ENCODE results near the gene RBM38. TPM values are rescaled to one million over a fixed set of nuclear protein-coding genes. Genes with fewer than 3 reads are reported as not detected.

The RBM38 gene
- total RNA-seq, 2 experiments from 2014 or later: 113 to 114 TPM

DNA sequence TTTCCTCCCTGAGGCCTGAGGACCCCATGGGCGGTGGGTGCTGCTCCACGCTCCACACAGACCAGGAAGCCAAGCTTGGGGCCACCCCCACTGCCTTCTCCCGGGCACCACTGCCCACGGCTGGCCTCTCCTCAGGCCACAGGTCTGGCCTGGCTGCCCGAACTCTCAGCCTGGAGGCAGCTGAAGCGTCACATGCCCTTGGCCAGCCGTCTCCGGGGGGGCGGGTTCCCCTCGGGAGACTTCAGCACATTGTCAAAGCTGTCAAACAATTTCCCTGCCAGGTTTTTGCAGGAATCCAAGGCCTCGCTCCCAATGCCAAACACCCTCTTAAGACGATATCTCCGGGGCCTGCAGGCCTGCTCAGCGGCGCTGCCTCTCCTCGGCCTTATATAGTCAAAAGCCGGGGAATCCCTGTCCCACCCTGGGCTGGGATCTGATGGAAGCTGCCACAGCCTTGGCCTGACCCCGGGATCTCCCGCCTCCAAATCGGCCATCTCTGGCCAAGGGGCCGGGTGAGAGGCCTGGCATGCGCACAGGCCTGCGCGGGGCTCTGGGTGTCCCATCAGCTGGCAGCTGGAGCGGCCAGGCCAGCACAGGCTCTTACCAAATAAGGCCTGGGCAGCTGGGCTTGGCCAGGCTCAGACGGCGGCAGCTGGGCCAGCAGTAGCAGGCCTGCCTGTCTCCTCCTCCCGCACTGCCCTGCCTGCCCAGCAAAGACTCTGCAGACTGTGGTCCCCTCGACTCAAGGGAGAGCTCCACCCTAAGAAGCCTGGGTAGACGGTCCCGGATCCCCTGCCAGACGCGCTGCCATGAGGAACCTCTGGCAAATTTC, 49.7 kb downstream of the RBM38 start:
- POLR2A ChIA-PET: interaction anchor here (0.6 kb wide), 1 partner anchor 32 kb away, joined by 3 read pairs; no protein-coding TSS in a partner anchor
- CTCF ChIA-PET: no interaction called here

DNA sequence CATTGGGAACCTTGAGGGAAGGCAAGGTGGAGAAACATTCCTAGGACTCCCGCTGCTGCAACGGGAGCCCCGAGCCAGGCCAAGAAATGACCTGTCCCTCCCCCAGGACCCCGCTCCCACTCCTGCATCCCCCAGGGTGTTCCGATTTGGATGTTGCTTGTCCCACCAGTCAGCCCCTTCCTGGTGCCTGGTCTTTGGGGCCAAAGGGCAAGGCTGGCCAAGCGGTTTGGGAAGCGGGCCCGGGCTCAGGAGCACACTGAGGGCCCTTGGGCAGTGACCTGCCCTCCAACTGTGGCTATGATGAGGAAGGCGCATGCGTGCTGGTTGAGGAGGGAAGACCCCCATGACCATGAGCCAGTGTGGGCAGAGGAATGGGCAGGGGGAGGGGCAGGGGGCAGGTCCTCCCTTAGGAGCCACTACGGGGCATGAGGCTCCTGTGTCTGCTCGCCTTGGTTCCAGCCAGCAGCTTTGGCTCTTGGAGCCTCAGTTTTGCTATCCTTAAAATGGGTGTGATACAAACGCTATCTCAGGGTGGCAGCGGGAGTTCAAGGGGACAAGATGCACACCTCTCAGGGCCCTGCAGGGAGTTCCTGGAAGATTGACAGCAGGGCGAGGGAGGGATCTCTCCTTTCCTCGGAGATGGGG, 50.4 kb downstream of the RBM38 start:
- POLR2A ChIA-PET: no interaction called here

GRCh38 chr20:57442158-57442887, 51.1 kb downstream of the RBM38 start:
- ChIA-PET CTCF (no interaction called here), POLR2A (no interaction called here)

More for the DNA sequence above, 50.4 kb downstream of the RBM38 start:
- CTCF ChIA-PET: no interaction called here

GRCh38 chr20:57442888-57443239, 51.7 kb downstream of the RBM38 start:
- ChIA-PET CTCF (no interaction called here), POLR2A (no interaction called here)

DNA sequence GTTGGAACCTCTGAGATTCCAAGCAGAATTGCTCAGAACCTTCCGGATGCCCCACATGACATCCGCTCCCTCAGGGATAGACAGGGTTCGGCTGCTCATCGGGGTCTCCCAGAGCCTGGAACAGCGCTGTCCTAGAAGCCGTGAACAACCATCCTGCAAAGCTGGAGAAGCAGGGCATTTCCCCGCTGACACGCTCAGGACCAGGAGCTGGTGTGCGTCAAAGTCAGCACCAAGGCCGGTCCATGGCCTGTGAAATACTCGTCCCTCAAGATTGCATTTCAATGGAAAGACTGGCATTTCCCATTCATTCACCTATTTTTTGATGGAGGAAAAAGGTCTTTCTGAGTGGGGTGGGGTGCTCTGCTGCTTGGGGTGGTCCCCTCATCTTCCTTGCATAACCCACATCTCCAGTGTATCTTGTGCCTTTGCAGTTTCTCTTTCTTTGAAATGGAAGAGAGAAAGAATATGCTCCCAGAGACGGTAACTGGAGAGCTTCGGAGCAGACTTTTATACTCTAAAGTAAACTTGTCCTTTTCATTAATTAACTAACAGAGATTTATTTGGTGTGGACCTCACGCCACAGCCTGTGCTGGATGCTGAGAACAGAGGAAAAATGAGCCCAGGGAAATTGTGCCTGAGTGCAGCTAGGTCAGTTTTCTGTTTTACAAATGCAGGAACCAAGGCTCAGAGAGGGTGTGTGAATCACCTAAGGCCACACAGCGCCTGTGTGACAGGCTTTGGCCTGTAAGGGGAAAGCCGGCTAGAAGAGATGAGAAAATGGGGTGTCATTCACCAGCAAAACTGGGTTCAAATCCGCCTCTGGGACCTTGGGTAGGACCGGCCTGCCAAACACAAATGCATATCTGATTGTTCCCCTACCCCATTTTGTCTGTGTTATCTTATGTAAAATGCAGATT, 52.4 kb downstream of the RBM38 start:
- ChIA-PET CTCF (no interaction called here), POLR2A (no interaction called here)

GRCh38 chr20:57444394-57445048, 53.3 kb downstream of the RBM38 start:
- CTCF ChIA-PET: no interaction called here
- POLR2A ChIA-PET: no interaction called here

- POLR2A ChIA-PET: no interaction called here
- CTCF ChIA-PET: no interaction called here
Measured at GRCh38 chr20:57445298-57445697, 54.1 kb downstream of the RBM38 start.

DNA sequence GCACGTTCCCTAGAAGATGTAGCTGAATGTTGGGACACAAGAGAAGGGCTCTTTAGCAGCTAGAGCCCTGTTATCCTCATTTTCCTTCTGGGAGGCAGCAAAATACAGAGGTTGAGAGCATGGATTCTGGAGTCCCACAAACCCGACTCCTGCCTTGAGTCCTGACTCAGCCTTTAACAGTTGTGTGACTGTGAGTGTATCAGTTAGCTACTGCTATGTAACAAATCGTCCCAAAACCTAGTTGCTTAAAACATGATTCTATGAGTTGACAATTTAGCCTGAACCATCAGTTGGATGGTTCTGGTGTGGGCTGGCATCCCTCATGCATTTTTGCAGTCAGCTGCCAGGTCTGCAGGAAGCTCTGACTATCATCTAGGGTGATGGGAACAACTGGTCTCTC, 54.6 kb downstream of the RBM38 start:
- POLR2A ChIA-PET: no interaction called here
- CTCF ChIA-PET: interaction anchor here (0.5 kb wide), 1 partner anchor 22 kb away, joined by 3 read pairs; no protein-coding TSS in a partner anchor

DNA sequence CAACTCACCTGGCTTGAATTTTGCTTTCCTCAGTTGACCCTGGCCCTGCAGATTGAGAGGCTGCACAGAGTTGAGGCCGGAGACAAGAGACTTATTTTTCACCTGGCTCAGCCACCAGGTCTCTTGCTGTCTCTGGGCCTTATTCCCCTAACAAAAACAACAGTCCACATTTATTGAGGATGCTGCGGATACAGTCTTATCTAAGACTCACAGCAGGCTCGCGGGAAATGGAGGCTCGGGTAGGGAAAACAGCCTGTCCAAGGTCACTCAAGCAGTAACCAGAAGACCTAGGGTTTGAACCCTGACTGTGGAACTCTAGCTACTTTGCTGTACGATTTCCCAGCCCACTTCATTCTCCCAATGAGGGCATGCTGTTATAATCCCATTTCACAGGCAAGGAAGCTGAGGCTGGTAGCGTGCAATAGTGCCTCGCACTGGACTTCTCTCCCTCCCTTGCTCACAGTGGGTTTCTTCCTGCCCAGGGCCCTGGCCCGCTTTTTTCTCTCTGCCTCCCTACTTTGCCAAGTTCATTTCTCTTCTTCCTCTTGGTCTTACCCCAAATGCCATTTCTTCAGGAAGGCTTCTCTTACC, 57.7 kb downstream of the RBM38 start:
- CTCF ChIA-PET: no interaction called here
- POLR2A ChIA-PET: no interaction called here

- ChIA-PET CTCF (no interaction called here), POLR2A (no interaction called here)
Measured at GRCh38 chr20:57449398-57450354, 58.5 kb downstream of the RBM38 start.

DNA sequence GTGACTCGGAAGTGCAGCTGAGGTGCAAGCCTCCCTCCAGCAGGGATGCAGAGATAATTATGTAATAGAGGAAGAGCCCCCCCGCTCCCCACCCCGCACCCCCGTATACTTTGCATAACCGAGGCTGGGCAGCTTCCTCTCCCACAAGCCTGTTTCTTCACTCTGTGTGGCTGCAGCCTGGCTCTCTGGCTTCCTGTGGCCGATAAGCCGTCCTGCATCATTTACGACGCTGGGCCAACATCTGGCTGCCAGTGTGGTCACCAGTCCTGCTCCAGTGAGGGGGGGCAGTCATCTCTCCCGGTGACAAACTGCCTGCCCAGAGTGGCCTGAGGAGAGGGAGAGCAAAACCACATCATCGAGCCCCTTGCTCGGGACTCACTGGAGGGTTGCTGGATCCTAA, 59.2 kb downstream of the RBM38 start:
- ChIA-PET POLR2A (no interaction called here), CTCF (no interaction called here)

- ChIA-PET POLR2A (no interaction called here), CTCF (no interaction called here)
Measured at GRCh38 chr20:57450931-57451330, 59.7 kb downstream of the RBM38 start.

- CTCF ChIA-PET: no interaction called here
- POLR2A ChIA-PET: no interaction called here
Measured at GRCh38 chr20:57451431-57451794, 60.2 kb downstream of the RBM38 start.

DNA sequence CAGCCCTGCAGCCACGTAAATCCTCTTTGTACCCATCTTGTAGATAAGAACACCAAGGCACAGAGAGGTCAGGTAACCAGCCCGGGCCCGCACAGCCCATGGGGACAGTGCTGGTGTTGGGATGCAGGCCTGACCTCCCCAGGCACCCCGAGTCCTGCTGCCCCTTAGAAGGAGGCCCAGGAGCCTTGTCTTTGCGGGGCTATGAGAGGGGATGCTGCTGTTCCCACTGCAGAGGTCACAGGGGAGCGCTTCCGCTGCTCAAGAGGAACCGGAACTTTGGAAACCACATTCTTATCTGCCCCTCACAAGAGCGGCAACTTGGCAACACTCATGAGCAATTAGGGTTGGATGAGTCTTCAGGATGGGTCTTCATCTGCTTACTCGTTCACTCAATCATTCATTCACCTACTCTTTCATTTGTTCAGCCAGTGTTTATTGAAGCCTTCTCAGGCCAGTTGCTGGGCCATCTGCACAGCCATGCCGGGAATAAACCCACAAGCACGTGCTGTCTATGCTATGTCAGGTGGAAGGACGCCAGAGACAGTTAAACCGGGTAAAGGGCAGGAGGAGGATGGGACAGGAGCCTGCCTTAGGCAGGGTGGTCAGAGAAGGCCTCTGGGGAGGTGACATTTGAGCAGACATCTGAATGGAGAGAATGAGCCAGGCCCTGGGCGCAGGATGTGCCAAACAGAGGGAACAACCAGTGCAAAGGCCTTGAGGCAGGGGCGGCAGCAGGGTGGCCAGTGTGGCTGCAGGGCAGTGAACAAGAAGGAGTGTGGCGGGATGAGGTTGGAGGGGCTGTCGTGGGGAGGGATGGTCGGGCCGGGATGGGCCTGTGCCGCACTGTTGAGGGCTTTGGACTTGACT, 60.8 kb downstream of the RBM38 start:
- POLR2A ChIA-PET: no interaction called here
- CTCF ChIA-PET: no interaction called here

DNA sequence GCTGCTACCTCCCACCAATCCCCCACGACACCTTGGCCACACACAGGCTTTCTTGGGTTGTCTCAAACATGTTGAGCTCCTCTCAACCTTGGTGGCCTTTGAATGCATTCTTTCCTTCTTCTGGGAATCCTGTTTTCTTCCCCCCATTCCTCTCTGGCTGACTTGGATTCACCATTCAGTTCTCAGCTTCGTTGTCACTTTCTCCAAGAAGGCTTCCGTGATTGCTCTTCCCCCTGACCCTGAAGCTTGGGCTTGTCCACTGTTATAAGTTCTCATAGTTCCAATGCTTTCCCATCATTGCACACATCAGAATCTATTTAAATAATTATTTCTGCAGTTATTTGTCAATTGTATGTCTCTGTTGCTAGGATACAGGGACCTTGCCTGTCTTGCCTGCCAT, 64.2 kb downstream of the RBM38 start:
- ChIA-PET POLR2A (no interaction called here), CTCF (no interaction called here)

DNA sequence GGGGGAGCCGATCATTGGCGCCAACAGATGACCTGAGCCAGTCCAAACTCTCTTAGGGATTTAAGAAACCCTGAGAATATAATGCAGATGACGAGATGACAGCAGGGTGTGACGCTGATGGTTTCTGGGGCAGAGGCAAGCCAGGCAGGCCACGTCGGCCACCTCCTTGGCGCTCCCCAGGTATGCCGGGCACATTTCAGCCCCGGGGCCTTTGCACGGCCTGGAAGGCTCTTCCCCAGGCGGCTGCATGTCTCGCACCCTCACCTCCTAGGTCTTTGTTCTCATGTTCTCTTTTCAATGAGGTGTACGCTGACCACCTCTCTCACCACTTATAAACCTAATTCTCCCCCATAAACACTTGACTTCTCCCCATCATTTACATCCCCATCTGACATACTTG, 64.9 kb downstream of the RBM38 start:
- ChIA-PET CTCF (no interaction called here), POLR2A (no interaction called here)

Measured in activated CD8-positive, alpha-beta memory T cell treated with anti-CD3 and anti-CD28 coated beads for 36 hours (primary cell).